OCI-LY7 (cell line): ENCODE results near the gene DDX10.

Experiments used
- CTCF ChIP-seq: fragments of 200-600 bp; sonication (generic); conservative IDR thresholded peaks from 2 replicates; pipeline ENCODE4 v1.5.1; 2014; ENCODE audit warnings: mild to moderate bottlenecking, antibody characterized with exemption, low read length, moderate library complexity, mixed read lengths
- EZH2phosphoT487 ChIP-seq: fragments of 200-600 bp; sonication (generic); IDR thresholded peaks from 2 replicates; pipeline ENCODE4 v1.6.1; 2018; ENCODE audit warnings: low read depth, borderline replicate concordance, mild to moderate bottlenecking, mixed run types, antibody characterized with exemption, low read length, moderate library complexity, mixed read lengths

DNA sequence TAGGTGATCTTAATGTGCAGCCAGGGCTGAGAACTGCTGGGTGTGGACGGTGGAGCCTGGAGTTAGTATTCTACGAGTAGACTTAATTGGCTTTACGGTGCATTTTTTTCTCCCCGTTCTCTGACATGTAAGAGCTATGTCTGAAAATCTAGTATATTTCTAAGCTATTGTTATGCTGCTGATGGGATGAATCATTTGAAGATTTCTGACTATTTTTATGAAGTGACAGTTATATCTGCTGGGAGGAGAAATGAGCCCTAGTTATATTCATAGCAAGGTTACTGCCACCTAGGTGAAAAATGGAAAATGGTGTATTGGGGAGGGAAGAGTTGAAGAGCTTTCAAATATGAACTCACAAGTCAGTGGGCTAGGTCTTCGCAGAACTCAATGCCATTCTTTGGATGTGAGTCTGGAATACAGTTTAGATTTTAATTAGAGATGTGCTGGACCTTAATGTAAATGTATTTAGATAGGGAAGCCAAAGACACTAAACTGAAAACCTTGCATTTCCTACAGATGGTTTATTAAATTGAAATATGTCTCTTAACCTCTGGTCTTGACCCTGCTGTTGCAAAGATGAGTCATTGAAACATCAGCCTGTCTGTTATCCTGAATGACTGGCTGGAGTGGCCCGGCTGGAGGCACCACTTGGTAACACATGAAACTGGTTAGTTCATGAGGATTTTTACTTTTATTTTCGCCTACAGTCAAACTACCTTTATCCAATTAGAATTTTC lies 293.7 kb downstream of the DDX10 start:
- TF ChIP-seq CTCF (no peak), EZH2phosphoT487 (no peak)
